Thoracic aorta (tissue), 2 donors: ENCODE results near the gene CCDC32. TPM values are rescaled to one million over a fixed set of nuclear protein-coding genes. Genes with fewer than 3 reads are reported as not detected.

Experiments used
- ATAC-seq: fragments of 150-250 bp; one replicate; pipeline ENCODE4 v1.8.0; 2017; ENCODE audit warnings: low read depth; ENCODE audit not compliant: insufficient number of reproducible peaks, low FRiP score
- DNase-seq: peaks from one replicate; pipeline ENCODE4 v3.0.0-alpha.2; 2020; ENCODE audit warnings: low spot score
- H3K27ac ChIP-seq, 2 donors: fragments of 200-600 bp; sonication (generic); 1 replicate in 1 of 2; 2 replicates in 1 of 2; pipeline ENCODE4 v1.5.1; 2016; ENCODE audit warnings: mild to moderate bottlenecking in 2 of 2, moderate library complexity in 2 of 2
- H3K27me3 ChIP-seq: fragments of 200-600 bp; sonication (generic); replicated peaks from 2 replicates; pipeline ENCODE4 v1.6.0; 2016; ENCODE audit warnings: mild to moderate bottlenecking; ENCODE audit not compliant: insufficient read depth
- H3K36me3 ChIP-seq: fragments of 200-600 bp; sonication (generic); one replicate; pipeline ENCODE4 v1.5.1; 2016
- H3K4me1 ChIP-seq, 2 donors: fragments of 200-600 bp; sonication (generic); 1 replicate in 1 of 2; 2 replicates in 1 of 2; pipeline versions ENCODE4 v1.5.1 to v1.6.0; 2016; ENCODE audit warnings: low read depth in 2 of 2, mild to moderate bottlenecking in 1 of 2; ENCODE audit not compliant: control insufficient read depth in 1 of 2
- H3K4me3 ChIP-seq: fragments of 200-600 bp; sonication (generic); 2 replicates; pipeline ENCODE4 v1.5.1; 2016; ENCODE audit warnings: mild to moderate bottlenecking
- H3K9me3 ChIP-seq: fragments of 200-600 bp; sonication (generic); 2 replicates; pipeline ENCODE4 v1.5.1; 2016
- total RNA-seq, 2 donors: library from RNA; depleted of rRNA; stranded (reverse); fragments of >200 nt; gene quantifications; one replicate each; pipeline versions ENCODE4 v1.1.0 to v1.2.3, GENCODE V29; 2016
- TF ChIP-seq, protein P1 (sequence below): fragments of 200-600 bp; sonication (generic); IDR thresholded peaks from one replicate; pipeline ENCODE4 v1.5.1; 2019; ENCODE audit warnings: antibody characterized with exemption

CCDC32 gene, protein sequence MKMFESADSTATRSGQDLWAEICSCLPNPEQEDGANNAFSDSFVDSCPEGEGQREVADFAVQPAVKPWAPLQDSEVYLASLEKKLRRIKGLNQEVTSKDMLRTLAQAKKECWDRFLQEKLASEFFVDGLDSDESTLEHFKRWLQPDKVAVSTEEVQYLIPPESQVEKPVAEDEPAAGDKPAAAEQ
- 10 to 100 TPM; 15.8 to 53.1 TPM for total RNA-seq

DNA sequence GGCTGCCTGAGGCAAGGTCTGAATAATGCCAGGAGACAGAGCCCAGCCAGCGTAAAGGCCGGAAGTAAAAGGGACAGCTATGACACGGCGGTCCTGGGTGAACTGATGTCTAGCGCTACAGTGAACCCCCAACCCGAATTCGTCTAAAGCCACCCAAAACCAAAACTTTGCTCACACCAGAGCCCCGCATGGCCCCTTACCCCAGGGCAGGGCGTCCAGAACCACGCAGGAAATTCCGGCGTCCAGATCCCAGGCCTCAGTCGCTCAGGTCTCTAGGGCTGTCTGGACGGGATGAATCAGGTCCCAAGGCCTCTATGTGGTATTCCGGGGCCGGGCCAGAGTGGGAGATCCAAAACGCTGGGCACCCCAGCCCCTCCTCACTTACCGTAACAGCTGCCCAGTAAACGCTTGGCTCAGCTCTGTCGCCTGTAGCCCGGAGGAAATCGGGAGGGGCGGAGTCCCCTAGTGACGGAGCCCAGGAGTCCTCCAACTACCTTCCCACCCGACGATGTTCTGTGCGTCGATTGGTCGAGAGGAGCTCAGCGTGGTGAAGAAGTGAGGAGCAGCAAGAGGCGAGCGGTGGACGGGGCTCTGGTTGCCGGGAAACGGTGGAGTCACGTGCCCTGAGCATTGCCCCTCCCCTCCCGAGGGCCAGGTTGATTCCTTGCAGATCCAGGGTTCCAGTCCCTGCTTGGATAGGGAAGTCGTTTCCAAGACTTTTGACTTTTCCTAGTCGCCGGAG lies at the start of gene CCDC32:
Gene CCDC32 (minus strand): TSS at position 452 of the 742 bp plus-strand sequence. CDS start 2,027 bp downstream, outside the sequence.
- Histone ChIP-seq H3K36me3 (peaks cover 4% of the 10 kb centered on the region), H3K9me3 (no peaks in the 10 kb centered on the region), H3K4me1 (peaks cover 3 to 30% of the 10 kb centered on the region in 2 donors), H3K27ac (peak within 1 kb of the TSS; percentile 91 to 92), H3K27me3 (no peaks in the 10 kb centered on the region), H3K4me3 (peak within 1 kb of the TSS; percentile 81)
- DNase-seq (peak; percentile 94), ATAC-seq (peak; percentile 96)
- TF ChIP-seq, protein P1, sequence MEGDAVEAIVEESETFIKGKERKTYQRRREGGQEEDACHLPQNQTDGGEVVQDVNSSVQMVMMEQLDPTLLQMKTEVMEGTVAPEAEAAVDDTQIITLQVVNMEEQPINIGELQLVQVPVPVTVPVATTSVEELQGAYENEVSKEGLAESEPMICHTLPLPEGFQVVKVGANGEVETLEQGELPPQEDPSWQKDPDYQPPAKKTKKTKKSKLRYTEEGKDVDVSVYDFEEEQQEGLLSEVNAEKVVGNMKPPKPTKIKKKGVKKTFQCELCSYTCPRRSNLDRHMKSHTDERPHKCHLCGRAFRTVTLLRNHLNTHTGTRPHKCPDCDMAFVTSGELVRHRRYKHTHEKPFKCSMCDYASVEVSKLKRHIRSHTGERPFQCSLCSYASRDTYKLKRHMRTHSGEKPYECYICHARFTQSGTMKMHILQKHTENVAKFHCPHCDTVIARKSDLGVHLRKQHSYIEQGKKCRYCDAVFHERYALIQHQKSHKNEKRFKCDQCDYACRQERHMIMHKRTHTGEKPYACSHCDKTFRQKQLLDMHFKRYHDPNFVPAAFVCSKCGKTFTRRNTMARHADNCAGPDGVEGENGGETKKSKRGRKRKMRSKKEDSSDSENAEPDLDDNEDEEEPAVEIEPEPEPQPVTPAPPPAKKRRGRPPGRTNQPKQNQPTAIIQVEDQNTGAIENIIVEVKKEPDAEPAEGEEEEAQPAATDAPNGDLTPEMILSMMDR, result no peak

DNA sequence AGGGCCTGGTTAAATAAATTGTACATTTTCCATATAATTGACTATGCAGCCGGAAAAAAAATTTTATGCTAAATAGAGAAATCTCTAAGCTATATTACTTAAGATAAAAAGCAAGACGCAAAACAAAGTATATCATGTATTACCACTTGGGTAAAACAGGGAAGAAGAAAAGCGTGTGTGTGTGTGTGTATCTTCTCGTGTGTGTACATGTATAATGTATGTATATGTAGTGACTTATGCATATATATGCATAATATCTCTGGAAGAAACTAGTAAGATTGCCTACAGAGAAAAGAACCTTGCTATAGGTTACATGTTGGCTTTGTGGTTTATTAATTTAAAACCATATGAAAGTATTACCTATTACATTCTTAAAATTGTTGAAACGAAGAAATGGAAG lies 48.2 kb upstream of the CCDC32 start:
- Histone ChIP-seq H3K4me3 (no peak overlapping the region), H3K9me3 (no peaks in the 10 kb centered on the region), H3K27ac (no peak overlapping the region), H3K36me3 (no peaks in the 10 kb centered on the region), H3K27me3 (no peaks in the 10 kb centered on the region), H3K4me1 (no peaks in the 10 kb centered on the region)
- TF ChIP-seq, protein P1, result no peak
- DNase-seq (no peak), ATAC-seq (no peak)

DNA sequence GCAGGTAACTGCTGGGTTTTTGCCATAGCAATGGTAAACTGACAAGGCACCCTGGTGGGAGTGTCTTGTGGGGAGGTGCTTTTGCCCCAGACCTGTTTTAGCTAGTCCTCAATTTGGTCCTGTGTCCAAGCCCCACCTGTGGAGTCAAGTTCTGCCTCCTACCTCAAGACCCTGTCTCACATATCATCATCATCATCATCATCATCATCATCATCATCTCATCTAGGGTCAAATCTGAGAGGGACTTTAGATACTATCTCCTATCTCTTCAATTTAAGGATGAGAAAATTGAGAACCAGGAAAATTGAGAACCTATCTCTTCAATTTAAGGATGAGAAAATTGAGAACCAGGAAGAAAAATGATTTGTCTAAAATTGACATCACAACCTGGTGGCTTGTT lies 39.1 kb upstream of the CCDC32 start:
- no peaks in the 10 kb centered on the region for H3K36me3 ChIP-seq
- ATAC-seq, result no peak
- no peaks in the 10 kb centered on the region for H3K9me3 ChIP-seq
- H3K4me1 ChIP-seq, result no peaks in the 10 kb centered on the region
- no peak overlapping the region for H3K27ac ChIP-seq
- no peak for DNase-seq
- H3K27me3 ChIP-seq, result no peaks in the 10 kb centered on the region
- TF ChIP-seq, protein P1, result no peak
- H3K4me3 ChIP-seq, result no peak overlapping the region

DNA sequence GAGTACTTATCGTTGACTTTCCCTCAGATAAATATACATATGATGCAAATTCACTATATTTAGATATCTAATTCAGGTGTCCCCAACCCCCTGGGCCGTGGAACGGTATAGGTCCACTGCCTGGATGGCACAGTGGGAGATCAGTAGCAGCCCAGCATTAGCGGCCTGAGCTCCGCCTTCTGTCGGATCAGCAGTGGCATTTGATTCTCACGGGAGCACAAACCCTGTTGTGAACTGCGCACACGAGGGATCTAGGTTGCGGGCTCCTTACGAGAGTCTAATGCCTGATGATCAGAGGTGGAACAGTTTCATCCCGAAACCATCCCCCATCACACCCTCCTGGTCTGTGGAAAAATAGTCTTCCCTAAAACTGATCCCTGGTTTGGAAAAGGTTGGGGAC lies 36.1 kb upstream of the CCDC32 start:
- Histone ChIP-seq H3K4me3 (no peak overlapping the region), H3K4me1 (no peaks in the 10 kb centered on the region), H3K36me3 (no peaks in the 10 kb centered on the region), H3K9me3 (no peaks in the 10 kb centered on the region), H3K27ac (no peak overlapping the region), H3K27me3 (no peaks in the 10 kb centered on the region)
- TF ChIP-seq, protein P1, result no peak
- no peak for ATAC-seq
- DNase-seq, result no peak

DNA sequence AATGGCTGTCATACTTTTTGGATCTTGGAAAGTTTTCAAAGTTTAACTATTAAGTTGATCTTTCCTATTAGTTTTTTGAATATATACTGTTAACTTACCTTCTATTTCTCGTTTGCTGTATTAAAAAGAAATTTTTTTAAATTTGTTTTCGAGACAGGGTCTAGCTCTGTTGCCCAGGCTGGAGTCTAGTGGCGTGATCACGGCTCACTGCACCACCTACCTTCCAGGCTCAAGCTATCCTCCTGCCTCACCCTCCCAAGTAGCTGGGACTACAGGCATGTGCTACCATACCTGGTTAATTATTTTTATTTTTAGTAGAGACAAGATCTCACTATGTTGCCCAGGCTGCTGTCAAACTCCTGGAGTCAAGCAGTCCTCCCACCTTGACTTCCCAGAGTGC lies 33.8 kb upstream of the CCDC32 start:
- no peak for DNase-seq
- Histone ChIP-seq H3K4me3 (no peak overlapping the region), H3K9me3 (no peaks in the 10 kb centered on the region), H3K36me3 (no peaks in the 10 kb centered on the region), H3K27me3 (no peaks in the 10 kb centered on the region), H3K4me1 (peaks cover 0 to 6% of the 10 kb centered on the region in 2 donors), H3K27ac (no peak overlapping the region)
- ATAC-seq, result no peak
- TF ChIP-seq, protein P1, result no peak
